HS-5 (cell line): ENCODE data around the gene ZNF541.
A peak's percentile ranks its signal among the peaks of the same experiment; 100 is the strongest.

Source experiments
- DNase-seq: peaks from one replicate; pipeline ENCODE4 v3.0.0-alpha.2; 2012; ENCODE audit warnings: low read depth

ZNF541 gene, protein sequence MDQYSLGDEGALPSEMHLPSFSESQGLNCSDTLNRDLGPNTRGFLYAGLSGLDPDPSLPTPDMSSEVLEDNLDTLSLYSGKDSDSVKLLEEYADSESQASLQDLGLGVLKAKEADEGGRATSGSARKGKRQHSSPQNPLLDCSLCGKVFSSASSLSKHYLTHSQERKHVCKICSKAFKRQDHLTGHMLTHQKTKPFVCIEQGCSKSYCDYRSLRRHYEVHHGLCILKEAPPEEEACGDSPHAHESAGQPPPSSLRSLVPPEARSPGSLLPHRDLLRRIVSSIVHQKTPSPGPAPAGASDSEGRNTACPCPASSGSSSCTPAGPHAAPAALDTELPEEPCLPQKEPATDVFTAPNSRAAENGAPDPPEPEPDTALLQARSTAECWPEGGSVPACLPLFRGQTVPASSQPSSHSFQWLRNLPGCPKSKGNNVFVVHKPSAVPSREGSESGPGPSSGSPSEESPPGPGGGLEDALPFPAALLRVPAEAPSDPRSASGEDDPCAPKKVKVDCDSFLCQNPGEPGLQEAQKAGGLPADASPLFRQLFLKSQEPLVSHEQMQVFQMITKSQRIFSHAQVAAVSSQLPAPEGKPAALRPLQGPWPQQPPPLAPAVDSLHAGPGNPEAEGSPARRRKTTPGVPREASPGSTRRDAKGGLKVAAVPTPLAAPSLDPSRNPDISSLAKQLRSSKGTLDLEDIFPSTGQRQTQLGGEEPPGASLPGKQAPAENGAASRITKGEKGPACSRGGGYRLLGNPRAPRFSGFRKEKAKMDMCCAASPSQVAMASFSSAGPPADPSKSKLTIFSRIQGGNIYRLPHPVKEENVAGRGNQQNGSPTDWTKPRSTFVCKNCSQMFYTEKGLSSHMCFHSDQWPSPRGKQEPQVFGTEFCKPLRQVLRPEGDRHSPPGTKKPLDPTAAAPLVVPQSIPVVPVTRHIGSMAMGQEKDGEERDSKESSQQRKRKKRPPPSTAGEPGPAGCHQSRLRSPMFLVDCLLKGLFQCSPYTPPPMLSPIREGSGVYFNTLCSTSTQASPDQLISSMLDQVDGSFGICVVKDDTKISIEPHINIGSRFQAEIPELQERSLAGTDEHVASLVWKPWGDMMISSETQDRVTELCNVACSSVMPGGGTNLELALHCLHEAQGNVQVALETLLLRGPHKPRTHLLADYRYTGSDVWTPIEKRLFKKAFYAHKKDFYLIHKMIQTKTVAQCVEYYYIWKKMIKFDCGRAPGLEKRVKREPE (N-terminal part only)

DNA sequence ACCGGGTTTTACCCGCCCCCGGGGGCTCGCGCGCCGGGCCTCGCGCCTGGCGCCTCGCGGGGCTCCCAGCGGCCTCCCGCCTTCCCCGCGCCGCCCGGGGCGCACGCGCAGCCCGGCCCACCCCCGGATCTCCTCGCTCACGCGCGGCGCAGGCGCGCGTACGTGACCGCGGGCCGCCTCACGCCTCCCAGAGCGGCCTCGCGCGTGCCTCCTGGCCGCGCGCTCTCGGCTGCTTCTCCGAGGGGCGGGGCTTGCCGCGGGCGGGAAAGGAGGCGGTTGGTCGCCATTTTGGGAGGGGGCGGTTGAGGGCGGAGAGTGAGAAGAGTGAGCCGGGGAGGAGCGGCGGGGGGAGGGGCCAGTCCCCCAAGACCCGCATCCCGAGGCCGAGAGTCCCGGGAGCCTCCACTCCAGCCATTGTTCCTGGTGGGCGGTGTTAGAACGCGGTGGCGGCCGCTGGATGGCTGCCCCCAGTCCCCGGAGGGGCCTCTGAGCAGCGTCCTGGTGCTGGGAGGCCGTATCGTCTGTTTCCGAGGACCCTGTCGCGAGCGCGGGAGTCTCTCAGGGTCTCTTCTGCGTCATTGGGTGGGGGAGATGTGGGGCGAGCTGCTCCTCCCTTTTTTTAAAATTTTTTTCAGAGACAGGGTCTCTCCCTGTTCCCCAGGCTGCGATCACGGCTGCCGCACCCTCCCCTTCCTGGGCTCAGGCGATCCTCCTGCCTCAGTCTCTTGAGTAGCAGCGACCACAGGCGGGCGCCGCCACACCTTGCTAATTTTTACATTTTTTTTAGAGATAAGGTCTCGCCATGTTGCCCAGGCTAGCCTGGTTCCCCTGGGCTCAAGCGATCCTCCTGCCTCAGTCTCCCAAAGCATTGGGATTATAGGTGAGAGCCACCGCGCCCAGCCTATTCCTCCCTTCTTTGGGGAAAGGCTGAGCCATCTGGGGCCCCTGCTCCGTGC is at the start of gene ZNF541:
Gene ZNF541 (minus strand): TSS at position 78 of the 956 bp plus-strand sequence. CDS start 17,292 bp downstream, outside the sequence.
- DNase-seq = peak; percentile 44

DNA sequence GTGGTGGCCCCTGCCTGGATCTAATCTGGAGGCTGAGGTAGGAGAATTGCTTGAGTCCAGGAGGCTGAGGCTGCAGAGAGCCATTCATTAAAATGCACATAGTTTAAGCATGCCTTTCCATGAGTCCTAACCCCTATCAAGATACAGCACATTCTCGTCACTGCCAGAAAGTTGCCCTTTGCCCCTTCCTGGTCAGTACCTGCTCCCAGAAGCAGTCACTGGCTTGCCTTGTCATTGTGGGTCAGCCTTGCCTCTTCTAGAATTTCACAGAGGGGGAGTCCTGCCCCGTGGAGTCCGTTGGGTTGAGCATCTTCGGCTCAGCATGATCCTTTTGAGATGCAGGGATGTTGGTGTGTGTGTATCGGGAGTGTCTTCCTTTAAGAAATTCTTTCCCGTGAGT is 46.8 kb upstream of the ZNF541 start:
- DNase-seq = no peak

DNA sequence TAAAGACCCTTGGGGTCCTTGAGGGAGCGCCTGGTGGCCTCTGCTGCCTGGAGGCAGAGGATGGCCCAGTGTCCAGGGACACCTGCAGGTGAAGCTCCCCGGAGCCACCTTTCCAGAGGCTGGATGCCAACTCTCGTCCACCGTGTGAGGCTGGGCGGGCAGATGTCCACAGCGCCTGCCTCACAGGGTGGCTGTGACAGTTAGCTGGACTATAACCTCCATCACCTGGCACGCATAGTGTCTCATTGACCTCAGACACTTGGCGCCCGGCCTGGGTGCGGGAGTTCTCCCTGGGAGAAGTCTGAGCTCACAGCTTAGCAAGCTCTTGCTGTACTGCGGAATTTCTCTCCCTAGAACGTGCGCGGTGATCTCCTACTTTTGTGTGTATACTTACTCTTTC is 45.8 kb upstream of the ZNF541 start:
- no peak for DNase-seq

DNA sequence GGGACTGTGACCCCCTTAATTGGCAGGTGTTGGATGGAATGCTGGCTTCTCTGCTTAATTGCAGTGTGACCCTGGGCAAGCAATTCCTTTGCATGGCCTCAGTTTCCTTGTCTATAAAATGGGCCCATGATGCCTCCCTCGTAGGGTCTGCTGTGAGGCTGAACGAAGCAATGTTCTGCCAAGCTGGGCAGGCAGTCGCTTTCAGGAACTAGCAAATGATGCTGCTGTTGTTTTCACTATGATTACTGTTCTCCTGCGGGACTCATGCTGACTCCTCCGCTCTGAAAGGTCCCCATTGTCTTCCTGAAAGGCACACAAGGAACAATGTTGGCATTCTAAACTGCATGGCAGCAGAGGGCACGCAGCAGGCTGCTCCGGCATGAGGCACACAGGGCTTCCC is 42.8 kb upstream of the ZNF541 start:
- DNase-seq = no peak

DNA sequence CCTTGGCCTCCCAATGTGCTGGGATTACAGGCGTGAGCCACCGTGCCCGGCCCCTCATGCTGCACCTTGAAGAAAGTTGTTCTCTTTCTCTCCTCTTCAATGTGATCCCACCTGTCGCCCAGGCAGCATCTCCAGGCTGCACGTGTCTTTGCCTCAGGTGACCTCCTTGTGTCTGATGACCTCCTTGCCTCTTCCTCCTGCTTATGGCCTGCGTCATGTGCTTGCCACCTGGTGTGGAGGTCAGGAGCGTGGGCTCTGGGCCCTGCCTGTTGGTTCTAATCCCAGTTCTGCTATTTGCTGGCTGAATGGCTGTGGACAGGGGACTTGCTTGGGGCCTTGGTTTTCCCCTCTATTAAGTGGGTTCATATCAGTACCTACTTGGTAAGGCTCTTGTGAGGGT is 42.3 kb upstream of the ZNF541 start:
- DNase-seq = no peak

DNA sequence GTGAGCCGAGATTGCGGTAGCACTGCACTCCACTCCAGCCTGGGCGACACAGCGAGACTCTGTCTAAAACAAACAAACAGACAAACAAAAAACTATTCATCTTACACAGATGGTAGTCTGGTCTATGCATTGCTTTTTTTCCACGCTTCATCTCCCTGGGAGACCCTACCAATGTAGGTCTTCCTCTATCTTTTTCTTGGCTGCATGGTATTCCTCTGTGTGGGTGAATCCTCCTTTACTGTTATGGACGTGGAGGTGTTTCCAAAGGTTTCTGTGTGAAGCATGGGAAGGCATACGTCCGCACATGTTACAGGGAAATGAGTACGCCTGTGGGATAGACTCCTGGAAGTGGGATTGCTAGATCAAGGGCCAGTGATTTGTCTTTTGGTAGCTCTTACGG is 41.6 kb upstream of the ZNF541 start:
- no peak for DNase-seq

DNA sequence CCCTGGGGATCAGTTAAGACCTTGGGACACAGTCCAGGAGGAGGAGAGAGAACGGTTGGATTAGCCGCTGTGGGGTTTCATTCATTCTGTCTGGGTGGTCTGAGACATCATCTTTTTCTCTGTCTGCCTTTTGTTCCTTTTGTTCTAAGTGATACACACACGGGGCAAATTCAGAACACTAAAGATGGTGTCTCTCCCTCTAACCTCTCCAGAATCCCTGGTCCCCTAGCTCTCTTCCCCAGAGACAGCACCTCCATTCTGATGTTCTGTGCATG is 41.0 kb upstream of the ZNF541 start:
- no peak for DNase-seq

DNA sequence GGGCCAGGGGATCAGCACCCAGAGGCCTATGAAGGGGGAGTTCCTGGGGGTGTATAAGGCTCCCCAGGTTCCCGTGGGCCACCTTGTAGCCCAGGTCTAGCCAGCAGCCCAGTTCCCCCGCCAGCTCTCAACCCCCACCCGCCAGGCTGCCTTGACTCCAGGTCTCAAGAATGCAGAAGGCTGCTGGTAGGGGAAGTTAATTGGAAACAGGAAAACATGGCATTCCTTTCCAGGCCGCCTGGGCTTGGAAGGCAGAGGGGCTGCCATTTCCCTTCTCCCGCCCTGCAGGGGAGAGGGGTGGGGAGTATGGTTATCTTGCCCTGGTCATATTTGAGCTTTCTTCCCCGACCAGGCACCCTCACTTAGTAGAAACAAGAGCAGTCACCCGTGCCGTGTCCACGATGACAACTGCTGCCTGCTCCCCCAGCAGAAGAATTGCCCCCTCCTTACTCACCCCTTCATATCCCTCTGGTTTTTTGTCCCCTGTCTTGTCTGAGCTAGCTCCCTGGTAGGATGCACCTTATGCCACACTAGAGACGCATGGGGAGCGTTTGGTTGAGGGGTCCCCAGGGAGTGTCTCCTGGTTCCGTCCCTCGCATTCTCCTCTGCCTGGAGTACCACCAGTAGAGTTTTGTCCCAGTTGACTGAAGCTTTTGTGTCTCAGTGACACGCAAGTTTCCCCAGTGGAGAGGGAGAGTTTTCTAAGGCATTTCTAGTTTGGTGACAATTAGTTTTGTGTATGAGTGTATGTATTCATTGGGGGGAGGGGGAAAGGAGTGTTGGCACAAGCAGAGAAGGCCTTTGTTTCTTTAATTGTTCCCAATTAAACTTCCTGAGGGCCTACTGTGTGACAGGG is 40.4 kb upstream of the ZNF541 start:
- DNase-seq = no peak

DNA sequence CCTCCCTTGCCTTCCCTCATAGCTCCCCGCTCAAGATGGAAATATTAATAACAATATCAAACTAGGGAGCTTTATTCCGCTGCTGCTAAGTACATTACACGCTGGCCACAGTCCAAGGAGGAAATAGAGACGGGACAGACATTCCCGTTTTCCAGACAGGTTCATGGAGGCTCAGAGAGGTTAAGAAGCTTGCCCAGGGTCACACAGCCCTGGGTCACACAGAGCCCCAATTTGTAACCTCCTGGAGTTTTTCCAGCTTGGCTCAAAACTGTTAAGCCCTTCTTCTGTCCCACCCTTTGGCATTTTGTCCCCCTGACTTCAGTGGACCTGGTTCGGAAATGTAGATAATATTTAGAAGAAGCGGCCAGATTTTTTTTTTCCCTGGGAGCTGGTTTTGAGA is 38.0 kb upstream of the ZNF541 start:
- no peak for DNase-seq

DNA sequence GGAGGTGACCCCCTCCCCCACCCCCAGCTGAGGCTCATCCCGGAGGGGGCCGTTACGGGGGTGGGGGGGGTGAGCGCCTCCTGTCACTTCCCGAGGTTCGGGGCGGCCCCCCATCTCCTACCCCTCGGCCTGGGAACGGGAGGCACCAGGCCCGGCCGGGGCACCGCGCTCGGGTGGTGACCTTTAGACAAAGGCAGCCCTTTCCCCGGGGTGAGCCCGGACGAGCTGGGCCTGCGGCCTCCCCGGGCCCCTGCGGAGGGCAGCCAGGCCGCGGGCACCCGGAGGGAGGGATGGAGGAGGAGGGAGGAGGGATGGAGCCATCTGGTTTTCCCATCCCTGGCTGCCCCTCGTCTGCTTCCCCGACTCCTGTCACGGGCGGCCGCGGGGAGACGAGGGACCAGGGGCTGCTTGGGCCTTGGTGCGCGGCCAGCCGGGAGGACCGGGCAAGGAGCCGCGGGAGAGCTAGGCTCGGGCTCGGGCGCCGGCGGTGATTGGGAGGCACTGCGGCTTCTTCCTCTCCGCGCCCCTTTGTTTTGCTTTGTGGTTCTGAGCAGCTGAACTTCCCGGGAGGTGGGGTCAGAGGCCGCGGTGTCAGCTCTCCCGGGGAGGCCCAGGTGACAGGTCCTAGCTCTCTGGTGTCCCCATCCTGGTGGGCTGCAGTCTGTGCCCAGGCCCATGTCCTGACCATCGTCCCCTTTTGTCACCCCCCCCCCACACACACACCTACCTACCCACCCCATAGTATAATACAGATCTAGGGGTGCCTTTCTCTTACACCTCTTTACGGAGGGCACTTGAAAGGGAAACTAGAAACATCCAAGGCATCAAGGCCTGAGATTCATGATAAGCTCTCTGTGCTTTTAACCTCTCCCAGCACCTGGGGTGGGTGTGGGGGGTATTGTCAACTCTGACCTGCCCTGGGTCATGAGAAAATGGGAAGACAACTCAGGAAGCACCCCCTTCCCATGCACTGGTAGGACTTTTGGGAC is 37.3 kb upstream of the ZNF541 start:
- no peak for DNase-seq

DNA sequence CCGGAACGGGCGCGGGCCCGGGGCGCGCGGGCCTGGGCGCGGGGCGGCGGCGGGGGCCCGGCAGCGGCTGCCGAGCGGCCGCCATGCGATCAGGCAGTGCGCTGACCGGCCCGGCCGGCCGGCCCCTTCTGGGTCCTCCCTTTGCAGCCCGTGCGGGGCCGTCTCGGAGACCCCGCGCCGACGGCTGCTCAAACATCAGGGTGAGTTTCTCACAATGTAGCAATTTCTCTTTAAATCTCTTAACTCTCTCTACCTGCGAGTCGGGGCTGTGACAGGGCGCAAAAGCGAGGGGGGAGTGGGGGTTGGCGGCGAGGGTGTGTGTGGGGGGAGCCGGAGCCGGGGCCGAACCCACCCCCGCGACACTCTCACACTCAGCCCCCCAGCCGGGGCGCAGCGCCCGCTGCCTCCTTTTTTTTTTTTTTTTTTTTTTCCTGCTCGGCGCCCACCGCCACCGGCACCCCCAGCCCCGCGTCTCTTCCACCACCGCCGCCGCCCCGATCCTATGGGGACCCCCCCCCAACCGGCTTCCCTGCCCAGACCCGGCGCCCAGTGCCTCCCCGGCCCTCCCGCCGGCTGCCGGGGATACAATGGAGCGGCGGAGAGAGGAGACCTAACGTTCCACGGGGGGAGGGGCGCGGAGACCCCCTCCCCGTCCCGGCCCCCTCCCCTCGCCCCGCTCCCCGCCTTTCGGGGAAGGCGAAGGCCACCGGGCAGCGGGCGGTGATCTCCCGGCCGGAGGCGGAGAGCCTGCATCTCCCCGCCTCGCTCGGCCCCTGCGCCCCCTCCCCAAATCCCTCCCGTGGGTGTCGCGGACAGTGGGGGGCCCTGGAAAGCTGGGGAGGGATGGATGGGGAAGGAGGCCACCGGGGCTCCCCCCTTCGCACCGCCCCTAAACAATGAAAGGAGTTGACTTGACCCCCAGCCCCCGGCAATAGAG is 36.3 kb upstream of the ZNF541 start, which contains the start of gene BICRA:
Gene BICRA (plus strand): TSS at position 166 of the 937 bp plus-strand sequence. CDS start 64,441 bp downstream, outside the sequence.
- DNase-seq = no peak

DNA sequence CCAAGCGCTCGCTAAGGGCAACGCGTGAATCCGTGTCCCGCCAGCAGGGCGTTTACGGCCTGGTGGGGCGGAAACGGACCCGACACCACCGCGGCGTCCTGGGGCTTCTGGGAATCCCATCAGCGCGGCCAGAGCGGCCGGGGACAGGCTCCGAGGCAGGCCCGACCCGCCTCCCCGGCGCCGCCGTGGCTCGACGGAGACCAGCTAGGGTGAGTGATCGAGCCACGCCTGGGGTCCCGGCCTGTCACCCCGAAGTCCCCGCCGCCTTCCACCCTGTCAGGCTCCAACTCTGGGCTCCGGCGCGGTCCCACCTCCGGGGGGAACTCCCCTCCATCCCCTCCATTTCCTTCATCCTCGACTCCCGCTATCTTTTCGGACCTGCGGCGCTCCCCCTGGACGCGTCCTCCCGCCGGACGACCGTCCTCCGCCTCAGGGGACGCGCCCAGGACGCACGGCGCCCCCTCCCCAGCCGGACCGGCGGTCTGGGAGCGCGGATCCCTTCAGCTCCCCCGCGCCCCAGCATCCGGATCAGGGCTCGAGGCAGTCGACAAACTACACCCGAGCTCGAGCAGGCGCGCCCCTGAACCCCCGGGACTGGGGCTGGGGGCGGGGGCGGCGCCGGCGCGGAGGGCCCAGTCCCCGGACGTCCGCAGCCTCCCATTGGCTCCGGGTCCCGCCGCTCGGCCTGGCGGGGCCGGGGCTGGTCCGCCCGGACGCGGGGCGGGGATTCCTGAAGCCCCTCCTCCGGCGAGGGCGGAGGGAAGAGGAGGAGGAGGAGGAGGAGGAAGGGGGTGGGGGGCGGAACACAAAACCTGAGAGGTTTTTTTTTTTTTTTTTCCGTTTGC is 35.3 kb upstream of the ZNF541 start:
- DNase-seq = no peak

DNA sequence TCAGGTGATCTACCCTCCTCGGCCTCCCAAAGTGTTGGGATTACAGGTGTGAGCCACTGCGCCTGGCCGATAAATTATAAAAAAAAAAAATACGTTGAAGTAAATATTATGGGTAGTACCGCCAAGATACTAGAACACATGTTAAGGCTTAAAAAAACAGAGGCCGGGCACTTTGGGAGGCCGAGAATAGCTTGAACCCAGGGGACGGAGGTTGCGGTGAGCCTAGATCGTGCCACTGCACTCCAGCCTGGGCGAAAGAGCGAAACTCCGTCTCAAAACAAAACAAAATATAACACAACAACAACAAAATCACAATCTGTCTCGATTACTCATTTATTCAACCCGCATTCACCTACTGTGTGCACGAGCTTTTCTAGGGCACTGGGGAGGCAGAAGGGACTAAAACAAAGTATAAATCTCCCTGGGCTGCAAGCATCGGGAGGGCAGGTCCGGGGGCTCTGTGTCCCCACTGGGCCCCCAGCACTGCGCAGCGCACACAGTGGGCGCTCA is 34.7 kb upstream of the ZNF541 start:
- DNase-seq = no peak

DNA sequence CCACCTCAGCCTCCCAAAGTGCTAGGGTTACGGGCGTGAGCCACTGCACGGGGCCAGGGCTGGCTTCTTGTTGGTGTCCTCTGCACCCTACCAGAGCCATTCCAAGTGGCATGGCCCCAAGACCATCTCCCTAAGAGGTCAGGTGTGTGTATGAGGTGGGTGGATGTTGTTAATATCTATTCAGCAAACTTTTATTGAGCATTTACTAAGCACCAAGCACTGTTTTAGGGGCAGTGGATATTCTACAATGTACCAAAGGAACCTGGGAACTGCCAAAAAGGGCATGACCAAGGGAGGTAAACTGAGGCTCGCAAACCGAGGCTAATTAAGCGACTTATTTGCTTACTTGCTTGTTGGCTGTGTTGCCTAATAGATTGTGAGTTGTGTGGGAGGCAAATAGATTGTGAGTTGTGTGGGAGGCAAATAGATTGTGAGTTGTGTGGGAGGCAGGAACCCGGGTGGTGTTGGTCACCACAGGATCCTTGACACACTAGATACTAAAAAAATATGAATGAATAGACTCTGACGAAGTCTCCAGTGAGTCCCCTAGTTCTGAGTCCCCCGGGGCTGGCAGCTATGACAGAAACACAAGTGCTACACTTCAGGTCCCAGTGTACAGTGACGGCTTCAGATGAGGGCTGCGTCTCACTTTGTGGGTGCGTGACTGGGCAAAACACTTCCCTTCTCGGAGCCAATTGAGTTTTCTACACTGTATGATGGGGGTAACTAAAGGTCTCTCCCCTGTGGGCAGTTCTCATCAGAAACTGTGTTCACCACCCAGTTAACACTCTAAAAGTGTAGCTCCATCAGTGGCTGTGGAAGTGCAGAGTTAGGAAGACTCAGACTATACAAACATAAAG is 31.0 kb upstream of the ZNF541 start:
- no peak for DNase-seq

DNA sequence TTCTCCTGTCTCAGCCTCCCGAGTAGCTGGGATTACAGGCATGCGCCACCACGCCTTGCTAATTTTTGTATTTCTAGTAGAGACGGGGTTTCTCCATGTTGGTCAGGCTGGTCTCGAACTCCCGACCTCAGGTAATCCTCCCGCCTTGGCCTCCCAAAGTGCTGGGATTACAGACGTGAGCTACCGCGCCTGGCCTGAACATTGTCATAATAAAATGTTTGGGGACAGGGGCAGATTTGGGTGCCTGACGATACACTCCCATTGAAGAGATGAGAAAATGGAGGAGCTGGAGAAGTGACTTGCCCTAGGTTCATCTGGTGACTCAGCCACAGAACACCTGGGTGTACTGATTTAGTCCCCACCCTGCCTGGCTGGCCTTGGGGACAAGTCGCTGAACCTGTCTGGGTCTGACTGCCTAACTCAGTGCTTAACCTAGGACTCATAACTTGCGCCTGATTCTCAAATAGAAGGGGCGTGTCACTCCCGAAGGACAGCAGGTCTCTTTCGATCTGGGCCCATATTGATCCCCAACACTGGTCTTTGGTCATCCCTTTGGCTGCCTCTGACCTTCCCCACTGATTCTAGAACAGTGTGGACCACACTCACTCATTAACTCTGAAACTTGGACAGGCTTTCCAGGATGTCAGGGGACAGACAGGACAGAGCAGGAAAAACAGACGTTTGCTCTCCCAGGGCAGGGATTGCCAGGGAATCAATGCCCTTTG is 28.4 kb upstream of the ZNF541 start:
- no peak for DNase-seq
